ENCODE results near the gene IRAK1. TPM values are rescaled to one million over a fixed set of nuclear protein-coding genes. Genes with fewer than 3 reads are reported as not detected.

Gene IRAK1
- total and polyA plus RNA-seq, 10 of the 15 experiments (the other 5 are each of a cell fraction or from before 2014, with no cell fraction given) = 4.2 to 136 (median 39.5) TPM

DNA sequence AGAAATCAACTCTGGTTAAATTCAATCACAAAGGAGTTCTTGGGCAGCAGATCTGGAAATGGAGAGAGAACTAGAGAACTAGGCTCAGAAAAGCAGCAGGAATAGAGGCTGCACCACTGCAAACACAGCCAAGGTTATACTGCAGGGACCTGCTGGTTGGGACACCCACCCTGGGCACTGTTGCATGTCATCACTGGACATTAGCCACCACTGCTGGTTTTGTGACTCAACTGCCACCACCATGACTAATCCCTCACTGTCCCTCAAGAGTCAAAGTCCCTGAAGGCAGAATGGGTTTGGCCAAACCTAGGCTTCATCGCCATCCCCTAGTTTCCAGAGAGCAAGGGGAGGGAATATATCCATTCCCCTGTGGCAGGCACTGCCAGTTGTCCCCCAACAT lies 38.1 kb upstream of the IRAK1 start:
- Histone ChIP-seq H3K27me3 (replicated peaks in 1 of 2; ENCODE audit: control insufficient read depth in 2 of 2, insufficient read depth in 2 of 2, low read length in 1 of 2) (no peaks in the 10 kb centered on the region; a peak in 1 of 4 replicates), H3K36me3 (ENCODE audit: control insufficient read depth in 2 of 2, insufficient read depth in 2 of 2, low read length in 1 of 2) (no peaks in the 10 kb centered on the region; a peak in 1 of 4 replicates), H3K4me2 (ENCODE audit: control insufficient read depth, insufficient read depth) (no peak overlapping the region), H2AFZ (ENCODE audit: control insufficient read depth, low read depth, low read length) (no peak overlapping the region), H3K27ac (ENCODE audit: control insufficient read depth, insufficient read depth) (no peak overlapping the region), H3K9me3 (replicated peaks; ENCODE audit: control insufficient read depth, insufficient read depth, low read length) (no peaks in the 10 kb centered on the region), H3K4me1 (ENCODE audit: control insufficient read depth, insufficient read depth, low read length) (no peaks in the 10 kb centered on the region), H3K4me3 (no peak overlapping the region), H4K20me1 (ENCODE audit: control insufficient read depth, insufficient read depth) (peaks cover 2% of the 10 kb centered on the region; the same call in 1 of the 2 replicates), H3K9ac (ENCODE audit: control insufficient read depth, insufficient read depth, low read length) (no peak overlapping the region), H3K79me2 (ENCODE audit: control insufficient read depth, insufficient read depth, low read length) (no peaks in the 10 kb centered on the region; the same call in 1 of the 2 replicates)
- in situ Hi-C loops (cut with MboI) (no loop called here), intact Hi-C loops (cut with micrococcal nuclease; ENCODE audit: unreplicated experiment) (no loop called here)
- SMC1A ChIA-PET (ENCODE audit: uncharacterized antibody, unreplicated experiment) = interaction anchor here (2.0 kb wide), 1 partner anchor 18 kb away, joined by 4 read pairs; no protein-coding TSS in a partner anchor
- POLR2A ChIA-PET = no interaction called here
- no TSS peak for BruUV-seq (replicated peaks)
- DNase-seq (ENCODE audit: low read depth, low spot score) = no peak
- TF ChIP-seq, protein P1, sequence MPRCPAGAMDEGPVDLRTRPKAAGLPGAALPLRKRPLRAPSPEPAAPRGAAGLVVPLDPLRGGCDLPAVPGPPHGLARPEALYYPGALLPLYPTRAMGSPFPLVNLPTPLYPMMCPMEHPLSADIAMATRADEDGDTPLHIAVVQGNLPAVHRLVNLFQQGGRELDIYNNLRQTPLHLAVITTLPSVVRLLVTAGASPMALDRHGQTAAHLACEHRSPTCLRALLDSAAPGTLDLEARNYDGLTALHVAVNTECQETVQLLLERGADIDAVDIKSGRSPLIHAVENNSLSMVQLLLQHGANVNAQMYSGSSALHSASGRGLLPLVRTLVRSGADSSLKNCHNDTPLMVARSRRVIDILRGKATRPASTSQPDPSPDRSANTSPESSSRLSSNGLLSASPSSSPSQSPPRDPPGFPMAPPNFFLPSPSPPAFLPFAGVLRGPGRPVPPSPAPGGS (IDR thresholded peaks at IDR 0.05; ENCODE audit: borderline replicate concordance, insufficient read depth, low read depth, low read length, poor library complexity, severe bottlenecking) = peak; percentile 20
- no peak for TF ChIP-seq SRF (IDR thresholded peaks at IDR 0.05; ENCODE audit: low read depth in 2 of 2, low read length in 2 of 2)
- WGBS (ENCODE audit: insufficient coverage, insufficient replicate concordance, low lambda C conversion rate, missing lambda C conversion rate) = 0% methylated on average over 1 of the region's 1 CpG
- no peak for ATAC-seq
- RAD21 ChIA-PET (ENCODE audit: unreplicated experiment) = no interaction called here
- FAIRE-seq = no peak
- CTCF ChIA-PET = interaction anchor here (0.7 kb wide), 1 partner anchor 146 kb away, joined by 3 read pairs; no protein-coding TSS in a partner anchor

DNA sequence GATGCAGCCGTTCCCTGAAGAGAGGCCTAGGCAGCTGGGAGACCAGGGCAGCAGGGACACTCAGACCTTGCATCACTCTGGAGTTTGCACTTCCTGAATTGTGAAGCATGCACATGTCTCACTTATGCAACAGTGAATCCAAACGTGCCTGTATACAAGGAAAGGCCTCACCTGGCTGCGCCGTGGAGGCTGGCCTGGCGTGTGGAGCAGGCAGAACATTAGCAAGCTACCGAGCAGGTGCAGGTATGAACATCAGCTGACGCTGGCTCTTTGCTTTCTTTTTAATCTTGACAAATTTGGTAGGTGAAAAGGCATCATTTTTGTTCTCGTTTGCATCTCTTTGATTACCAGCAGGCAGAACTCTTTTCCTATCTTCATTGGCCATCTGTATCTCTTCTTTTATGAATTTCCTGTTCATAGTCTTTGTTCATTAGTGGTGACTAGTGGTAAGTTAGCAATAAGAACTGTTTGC lies 37.1 kb upstream of the IRAK1 start:
- Histone ChIP-seq H3K36me3 (ENCODE audit: control insufficient read depth in 2 of 2, insufficient read depth in 2 of 2, low read length in 1 of 2) (no peaks in the 10 kb centered on the region; a peak in 1 of 4 replicates), H3K4me2 (ENCODE audit: control insufficient read depth, insufficient read depth) (no peak overlapping the region), H2AFZ (ENCODE audit: control insufficient read depth, low read depth, low read length) (no peak overlapping the region), H3K27ac (ENCODE audit: control insufficient read depth, insufficient read depth) (no peak overlapping the region), H3K9ac (ENCODE audit: control insufficient read depth, insufficient read depth, low read length) (no peak overlapping the region), H3K9me3 (replicated peaks; ENCODE audit: control insufficient read depth, insufficient read depth, low read length) (no peaks in the 10 kb centered on the region), H3K27me3 (replicated peaks in 1 of 2; ENCODE audit: control insufficient read depth in 2 of 2, insufficient read depth in 2 of 2, low read length in 1 of 2) (no peaks in the 10 kb centered on the region; a peak in 1 of 4 replicates), H3K4me3 (no peak overlapping the region), H3K4me1 (ENCODE audit: control insufficient read depth, insufficient read depth, low read length) (no peaks in the 10 kb centered on the region), H3K79me2 (ENCODE audit: control insufficient read depth, insufficient read depth, low read length) (no peaks in the 10 kb centered on the region; the same call in 1 of the 2 replicates), H4K20me1 (ENCODE audit: control insufficient read depth, insufficient read depth) (peaks cover 2% of the 10 kb centered on the region; the same call in 1 of the 2 replicates)
- ChIA-PET CTCF (interaction anchor here (1.5 kb wide), 1 partner anchor 10 kb away, joined by 3 read pairs; no protein-coding TSS in a partner anchor), SMC1A (ENCODE audit: uncharacterized antibody, unreplicated experiment) (no interaction called here), RAD21 (ENCODE audit: unreplicated experiment) (no interaction called here), POLR2A (interaction anchor here (1.0 kb wide), 1 partner anchor 36 kb away, joined by 3 read pairs; no protein-coding TSS in a partner anchor)
- WGBS (ENCODE audit: insufficient coverage, insufficient replicate concordance, low lambda C conversion rate, missing lambda C conversion rate) = 56% methylated on average over 8 of the region's 8 CpGs
- no peak for ATAC-seq
- intact Hi-C loops (cut with micrococcal nuclease; ENCODE audit: unreplicated experiment) = no loop called here
- no peak for DNase-seq (ENCODE audit: low read depth, low spot score)
- BruUV-seq (replicated peaks) = TSS peak; percentile 52
- in situ Hi-C loops (cut with MboI) = no loop called here
- no peak for FAIRE-seq
- TF ChIP-seq CBX3 (IDR thresholded peaks at IDR 0.05; ENCODE audit: borderline replicate concordance, low read depth) = no peak
- TF ChIP-seq NRF1 (conservative IDR thresholded peaks at IDR 0.05; ENCODE audit: low read depth, low read length) = no peak
- TF ChIP-seq, protein P2, sequence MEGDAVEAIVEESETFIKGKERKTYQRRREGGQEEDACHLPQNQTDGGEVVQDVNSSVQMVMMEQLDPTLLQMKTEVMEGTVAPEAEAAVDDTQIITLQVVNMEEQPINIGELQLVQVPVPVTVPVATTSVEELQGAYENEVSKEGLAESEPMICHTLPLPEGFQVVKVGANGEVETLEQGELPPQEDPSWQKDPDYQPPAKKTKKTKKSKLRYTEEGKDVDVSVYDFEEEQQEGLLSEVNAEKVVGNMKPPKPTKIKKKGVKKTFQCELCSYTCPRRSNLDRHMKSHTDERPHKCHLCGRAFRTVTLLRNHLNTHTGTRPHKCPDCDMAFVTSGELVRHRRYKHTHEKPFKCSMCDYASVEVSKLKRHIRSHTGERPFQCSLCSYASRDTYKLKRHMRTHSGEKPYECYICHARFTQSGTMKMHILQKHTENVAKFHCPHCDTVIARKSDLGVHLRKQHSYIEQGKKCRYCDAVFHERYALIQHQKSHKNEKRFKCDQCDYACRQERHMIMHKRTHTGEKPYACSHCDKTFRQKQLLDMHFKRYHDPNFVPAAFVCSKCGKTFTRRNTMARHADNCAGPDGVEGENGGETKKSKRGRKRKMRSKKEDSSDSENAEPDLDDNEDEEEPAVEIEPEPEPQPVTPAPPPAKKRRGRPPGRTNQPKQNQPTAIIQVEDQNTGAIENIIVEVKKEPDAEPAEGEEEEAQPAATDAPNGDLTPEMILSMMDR (IDR thresholded peaks at IDR 0.05 in 2 of 3, conservative IDR thresholded peaks at IDR 0.05 in 1 of 3; ENCODE audit: control insufficient read depth in 2 of 3, extremely low read depth in 1 of 3, insufficient read depth in 1 of 3, low read depth in 3 of 3, low read length in 3 of 3) = no peak
- no peak for TF ChIP-seq RBBP5 (conservative IDR thresholded peaks at IDR 0.05)
- no peak for TF ChIP-seq NFYB (IDR thresholded peaks at IDR 0.05; ENCODE audit: insufficient read depth, low read depth, low read length)
- TF ChIP-seq JUNB (IDR thresholded peaks at IDR 0.05) = no peak
- no peak for TF ChIP-seq MTA3 (IDR thresholded peaks at IDR 0.05; ENCODE audit: borderline replicate concordance, low read length)
- TF ChIP-seq, protein P3, sequence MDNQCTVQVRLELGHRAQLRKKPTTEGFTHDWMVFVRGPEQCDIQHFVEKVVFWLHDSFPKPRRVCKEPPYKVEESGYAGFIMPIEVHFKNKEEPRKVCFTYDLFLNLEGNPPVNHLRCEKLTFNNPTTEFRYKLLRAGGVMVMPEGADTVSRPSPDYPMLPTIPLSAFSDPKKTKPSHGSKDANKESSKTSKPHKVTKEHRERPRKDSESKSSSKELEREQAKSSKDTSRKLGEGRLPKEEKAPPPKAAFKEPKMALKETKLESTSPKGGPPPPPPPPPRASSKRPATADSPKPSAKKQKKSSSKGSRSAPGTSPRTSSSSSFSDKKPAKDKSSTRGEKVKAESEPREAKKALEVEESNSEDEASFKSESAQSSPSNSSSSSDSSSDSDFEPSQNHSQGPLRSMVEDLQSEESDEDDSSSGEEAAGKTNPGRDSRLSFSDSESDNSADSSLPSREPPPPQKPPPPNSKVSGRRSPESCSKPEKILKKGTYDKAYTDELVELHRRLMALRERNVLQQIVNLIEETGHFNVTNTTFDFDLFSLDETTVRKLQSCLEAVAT (IDR thresholded peaks at IDR 0.05) = no peak
- no peak for TF ChIP-seq ZNF384 (IDR thresholded peaks at IDR 0.05; ENCODE audit: borderline replicate concordance, low read depth, low read length)
